HG03571 (cell line): ENCODE measurements around the gene CUL2.

Experiments
- ATAC-seq: cut with Tn5 transposase; IDR thresholded peaks from one replicate; pipeline ENCODE4 v1.9.1; 2021; ENCODE audit not compliant: unreplicated experiment

CUL2 gene

GRCh38 chr10:35090162-35090954 is at the start of gene CUL2:
TSS of gene CUL2 (minus strand) at chr10:35090341. CDS start at chr10:35071317, 19,024 bp downstream.
- ATAC-seq, result peak; percentile 94

- ATAC-seq, result peak; percentile 37
These were observed 46.2 kb upstream of the CUL2 start for GRCh38 chr10:35136263-35136815.

- no peak for ATAC-seq
These were observed 45.7 kb upstream of the CUL2 start for GRCh38 chr10:35135861-35136260.

- no peak for ATAC-seq
These were observed 43.4 kb upstream of the CUL2 start for GRCh38 chr10:35133586-35133985.

GRCh38 chr10:35132727-35133126 is 42.6 kb upstream of the CUL2 start:
- no peak for ATAC-seq

GRCh38 chr10:35130663-35131062 is 40.5 kb upstream of the CUL2 start:
- ATAC-seq, result no peak

GRCh38 chr10:35129185-35129674 is 39.1 kb upstream of the CUL2 start:
- no peak for ATAC-seq

- ATAC-seq, result no peak
These were observed 37.2 kb upstream of the CUL2 start for GRCh38 chr10:35127289-35127891.

- ATAC-seq, result peak; percentile 73
These were observed 36.6 kb upstream of the CUL2 start, which contains the start of gene CREM for GRCh38 chr10:35126530-35127288. TSS of gene CREM (plus strand) at chr10:35126846. CDS start at chr10:35137836, 10,990 bp downstream.

- ATAC-seq, result no peak
These were observed 36.0 kb upstream of the CUL2 start for GRCh38 chr10:35126062-35126529.

GRCh38 chr10:35124540-35124939 is 34.4 kb upstream of the CUL2 start:
- ATAC-seq, result no peak

- ATAC-seq, result no peak
These were observed 29.2 kb upstream of the CUL2 start for GRCh38 chr10:35119378-35119777.

- ATAC-seq, result no peak
These were observed 22.4 kb upstream of the CUL2 start for GRCh38 chr10:35112571-35112970.

- no peak for ATAC-seq
These were observed 13.7 kb upstream of the CUL2 start for GRCh38 chr10:35103882-35104281.

GRCh38 chr10:35097510-35097909 is 7.4 kb upstream of the CUL2 start:
- ATAC-seq, result no peak

- ATAC-seq, result no peak
These were observed 6.2 kb upstream of the CUL2 start for GRCh38 chr10:35096312-35096711.

GRCh38 chr10:35092851-35093250 is 2.7 kb upstream of the CUL2 start:
- no peak for ATAC-seq

GRCh38 chr10:35091994-35092790 is 2.1 kb upstream of the CUL2 start:
- no peak for ATAC-seq

- peak; percentile 34 for ATAC-seq
These were observed 455 bp downstream of the CUL2 start for GRCh38 chr10:35089611-35090161.

- ATAC-seq, result no peak
These were observed 6.9 kb downstream of the CUL2 start for GRCh38 chr10:35083242-35083641.
